ENCODE results near the gene UTS2B.

UTS2B gene

GRCh38 chr3:191372122-191372521 lies 41.8 kb upstream of the UTS2B start:
- Histone ChIP-seq H3K36me3 (ENCODE audit: insufficient read depth, insufficient read length, low read length) (peaks cover 33% of the 10 kb centered on the region), H3K9ac (ENCODE audit: insufficient read length, low read depth) (no peak overlapping the region), H3K27me3 (ENCODE audit: insufficient read depth, insufficient read length) (no peaks in the 10 kb centered on the region), H3K4me3 (ENCODE audit: insufficient read length, low read depth) (no peak overlapping the region), H3K4me1 (ENCODE audit: insufficient read depth, insufficient read length) (no peaks in the 10 kb centered on the region), H3K9me3 (ENCODE audit: insufficient read depth, low read length) (no peaks in the 10 kb centered on the region)
- TF ChIP-seq ZNF274 (IDR thresholded peaks at IDR 0.05; ENCODE audit: low read depth, low read length) (no peak), SUZ12 (IDR thresholded peaks at IDR 0.05; ENCODE audit: extremely low read depth, insufficient read depth, insufficient read length) (no peak), YY1 (IDR thresholded peaks at IDR 0.05; ENCODE audit: insufficient read depth, insufficient read length) (no peak)
- no peak for DNase-seq (ENCODE audit: low read depth, low spot score)

GRCh38 chr3:191369616-191370010 lies 39.3 kb upstream of the UTS2B start:
- H3K4me1 ChIP-seq (ENCODE audit: insufficient read depth, insufficient read length) = no peaks in the 10 kb centered on the region
- H3K4me3 ChIP-seq (ENCODE audit: insufficient read length, low read depth) = no peak overlapping the region
- H3K9me3 ChIP-seq (ENCODE audit: insufficient read depth, low read length) = no peaks in the 10 kb centered on the region
- peaks cover 27% of the 10 kb centered on the region for H3K36me3 ChIP-seq (ENCODE audit: insufficient read depth, insufficient read length, low read length)
- H3K27me3 ChIP-seq (ENCODE audit: insufficient read depth, insufficient read length) = no peaks in the 10 kb centered on the region
- no peak overlapping the region for H3K9ac ChIP-seq (ENCODE audit: insufficient read length, low read depth)
- TF ChIP-seq YY1 (IDR thresholded peaks at IDR 0.05; ENCODE audit: insufficient read depth, insufficient read length) = no peak
- no peak for TF ChIP-seq SUZ12 (IDR thresholded peaks at IDR 0.05; ENCODE audit: extremely low read depth, insufficient read depth, insufficient read length)
- TF ChIP-seq ZNF274 (IDR thresholded peaks at IDR 0.05; ENCODE audit: low read depth, low read length) = no peak
- no peak for DNase-seq (ENCODE audit: low read depth, low spot score)

- Histone ChIP-seq H3K36me3 (ENCODE audit: insufficient read depth, insufficient read length, low read length) (peaks cover 30% of the 10 kb centered on the region), H3K27me3 (ENCODE audit: insufficient read depth, insufficient read length) (no peaks in the 10 kb centered on the region), H3K4me3 (ENCODE audit: insufficient read length, low read depth) (no peak overlapping the region), H3K9ac (ENCODE audit: insufficient read length, low read depth) (no peak overlapping the region), H3K9me3 (ENCODE audit: insufficient read depth, low read length) (no peaks in the 10 kb centered on the region), H3K4me1 (ENCODE audit: insufficient read depth, insufficient read length) (no peaks in the 10 kb centered on the region)
- no peak for TF ChIP-seq SUZ12 (IDR thresholded peaks at IDR 0.05; ENCODE audit: extremely low read depth, insufficient read depth, insufficient read length)
- no peak for TF ChIP-seq YY1 (IDR thresholded peaks at IDR 0.05; ENCODE audit: insufficient read depth, insufficient read length)
- TF ChIP-seq ZNF274 (IDR thresholded peaks at IDR 0.05; ENCODE audit: low read depth, low read length) = no peak
- DNase-seq (ENCODE audit: low read depth, low spot score) = no peak
Observed at GRCh38 chr3:191368755-191369615, 38.7 kb upstream of the UTS2B start.

GRCh38 chr3:191366675-191367074 lies 36.3 kb upstream of the UTS2B start:
- Histone ChIP-seq H3K27me3 (ENCODE audit: insufficient read depth, insufficient read length) (no peaks in the 10 kb centered on the region), H3K9ac (ENCODE audit: insufficient read length, low read depth) (no peak overlapping the region), H3K36me3 (ENCODE audit: insufficient read depth, insufficient read length, low read length) (peaks cover 48% of the 10 kb centered on the region), H3K4me1 (ENCODE audit: insufficient read depth, insufficient read length) (no peaks in the 10 kb centered on the region), H3K9me3 (ENCODE audit: insufficient read depth, low read length) (no peaks in the 10 kb centered on the region), H3K4me3 (ENCODE audit: insufficient read length, low read depth) (no peak overlapping the region)
- DNase-seq (ENCODE audit: low read depth, low spot score) = no peak
- TF ChIP-seq YY1 (IDR thresholded peaks at IDR 0.05; ENCODE audit: insufficient read depth, insufficient read length) (no peak), SUZ12 (IDR thresholded peaks at IDR 0.05; ENCODE audit: extremely low read depth, insufficient read depth, insufficient read length) (no peak), ZNF274 (IDR thresholded peaks at IDR 0.05; ENCODE audit: low read depth, low read length) (no peak)

- Histone ChIP-seq H3K36me3 (ENCODE audit: insufficient read depth, insufficient read length, low read length) (peaks cover 46% of the 10 kb centered on the region), H3K9ac (ENCODE audit: insufficient read length, low read depth) (no peak overlapping the region), H3K27me3 (ENCODE audit: insufficient read depth, insufficient read length) (no peaks in the 10 kb centered on the region), H3K4me1 (ENCODE audit: insufficient read depth, insufficient read length) (no peaks in the 10 kb centered on the region), H3K9me3 (ENCODE audit: insufficient read depth, low read length) (no peaks in the 10 kb centered on the region), H3K4me3 (ENCODE audit: insufficient read length, low read depth) (no peak overlapping the region)
- DNase-seq (ENCODE audit: low read depth, low spot score) = no peak
- TF ChIP-seq ZNF274 (IDR thresholded peaks at IDR 0.05; ENCODE audit: low read depth, low read length) = no peak
- TF ChIP-seq SUZ12 (IDR thresholded peaks at IDR 0.05; ENCODE audit: extremely low read depth, insufficient read depth, insufficient read length) = no peak
- TF ChIP-seq YY1 (IDR thresholded peaks at IDR 0.05; ENCODE audit: insufficient read depth, insufficient read length) = no peak
Observed at GRCh38 chr3:191363221-191363620, 32.9 kb upstream of the UTS2B start.

- Histone ChIP-seq H3K36me3 (ENCODE audit: insufficient read depth, insufficient read length, low read length) (peaks cover 50% of the 10 kb centered on the region), H3K4me1 (ENCODE audit: insufficient read depth, insufficient read length) (no peaks in the 10 kb centered on the region)
- no peak for TF ChIP-seq YY1 (IDR thresholded peaks at IDR 0.05; ENCODE audit: insufficient read depth, insufficient read length)
- no peak for TF ChIP-seq ZNF274 (IDR thresholded peaks at IDR 0.05; ENCODE audit: low read depth, low read length)
- TF ChIP-seq SUZ12 (IDR thresholded peaks at IDR 0.05; ENCODE audit: extremely low read depth, insufficient read depth, insufficient read length) = no peak
Observed at GRCh38 chr3:191362524-191363090, 32.3 kb upstream of the UTS2B start.

GRCh38 chr3:191362037-191362436 lies 31.7 kb upstream of the UTS2B start:
- H3K4me1 ChIP-seq (ENCODE audit: insufficient read depth, insufficient read length) = no peaks in the 10 kb centered on the region
- TF ChIP-seq SUZ12 (IDR thresholded peaks at IDR 0.05; ENCODE audit: extremely low read depth, insufficient read depth, insufficient read length) = no peak
- no peak for TF ChIP-seq YY1 (IDR thresholded peaks at IDR 0.05; ENCODE audit: insufficient read depth, insufficient read length)
- no peak for TF ChIP-seq ZNF274 (IDR thresholded peaks at IDR 0.05; ENCODE audit: low read depth, low read length)
- DNase-seq (ENCODE audit: low read depth, low spot score) = no peak
- no peak overlapping the region for H3K4me3 ChIP-seq (ENCODE audit: insufficient read length, low read depth)
- H3K9me3 ChIP-seq (ENCODE audit: insufficient read depth, low read length) = no peaks in the 10 kb centered on the region
- no peak overlapping the region for H3K9ac ChIP-seq (ENCODE audit: insufficient read length, low read depth)
- no peaks in the 10 kb centered on the region for H3K27me3 ChIP-seq (ENCODE audit: insufficient read depth, insufficient read length)
- H3K36me3 ChIP-seq (ENCODE audit: insufficient read depth, insufficient read length, low read length) = peaks cover 50% of the 10 kb centered on the region

More at GRCh38 chr3:191362524-191363090, 32.3 kb upstream of the UTS2B start:
- Histone ChIP-seq H3K4me3 (ENCODE audit: insufficient read length, low read depth) (no peak overlapping the region), H3K27me3 (ENCODE audit: insufficient read depth, insufficient read length) (no peaks in the 10 kb centered on the region), H3K9me3 (ENCODE audit: insufficient read depth, low read length) (no peaks in the 10 kb centered on the region), H3K9ac (ENCODE audit: insufficient read length, low read depth) (no peak overlapping the region)
- no peak for DNase-seq (ENCODE audit: low read depth, low spot score)

Data from NT2/D1 (cell line).